Common myeloid progenitor, CD34-positive (primary cell): ENCODE measurements around the gene SLMAP.
"Not testable (repeated sequence)": the region's sequence is repeated elsewhere in the genome, so short reads cannot be mapped to it uniquely, and the experiment has no call there.

ENCODE experiments used
- CTCF ChIA-PET: fragments of 350-600 bp; sonication (Branson Sonifier 250); formaldehyde crosslinking; loops from one replicate; lab custom pipeline; 2021; ENCODE audit warnings: antibody characterized with exemption; lab: Charles Lee
- POLR2A ChIA-PET: fragments of 350-600 bp; sonication (Branson Sonifier 250); formaldehyde crosslinking; loops from one replicate; lab custom pipeline; 2021; ENCODE audit warnings: antibody characterized with exemption; lab: Charles Lee
- DNase-seq, 3 donors: peaks; one replicate each; pipeline versions ENCODE4 v3.0.0 to v3.0.0-alpha.2; 2013
- H3K27ac ChIP-seq, 2 experiments: 1 replicate in 1 of 2; 2 replicates in 1 of 2; pipeline ENCODE4 v1.7.0; 2013; ENCODE audit warnings: inconsistent platforms in 2 of 2, low read length in 2 of 2, mild to moderate bottlenecking in 2 of 2, low read depth in 1 of 2, moderate library complexity in 1 of 2; ENCODE audit not compliant: severe bottlenecking in 2 of 2, insufficient read depth in 1 of 2, poor library complexity in 1 of 2
- H3K27me3 ChIP-seq, 5 experiments: replicated peaks in 2 of 5; 1 replicate in 3 of 5; 2 replicates in 2 of 5; pipeline versions ENCODE4 v1.6.1 to v1.7.0; 2013; ENCODE audit warnings: low read length in 4 of 5, mild to moderate bottlenecking in 2 of 5, moderate library complexity in 2 of 5, inconsistent platforms in 1 of 5; ENCODE audit not compliant: insufficient read depth in 5 of 5, control insufficient read depth in 4 of 5
- H3K36me3 ChIP-seq, 4 experiments: 1 replicate in 2 of 4; 2 replicates in 2 of 4; pipeline versions ENCODE4 v1.6.1 to v1.7.0; 2013; ENCODE audit warnings: low read length in 3 of 4, control low read depth in 1 of 4, mild to moderate bottlenecking in 1 of 4; ENCODE audit not compliant: control insufficient read depth in 4 of 4, insufficient read depth in 4 of 4
- H3K4me1 ChIP-seq, 4 experiments: 1 replicate in 3 of 4; 2 replicates in 1 of 4; pipeline versions ENCODE4 v1.6.1 to v1.7.1; 2013; ENCODE audit warnings: low read length in 3 of 4, mild to moderate bottlenecking in 3 of 4, control low read depth in 1 of 4, inconsistent platforms in 1 of 4, moderate library complexity in 1 of 4; ENCODE audit not compliant: control insufficient read depth in 4 of 4, insufficient read depth in 4 of 4; ENCODE audit errors: control extremely low read depth in 1 of 4
- H3K4me3 ChIP-seq, 7 experiments: 1 replicate in 4 of 7; 2 replicates in 3 of 7; pipeline versions ENCODE4 v1.5.1 to v1.7.0; 2013; ENCODE audit warnings: mild to moderate bottlenecking in 7 of 7, low read length in 6 of 7, moderate library complexity in 6 of 7, inconsistent platforms in 2 of 7, low read depth in 2 of 7, control low read depth in 1 of 7; ENCODE audit not compliant: insufficient read depth in 4 of 7, control insufficient read depth in 1 of 7; ENCODE audit errors: extremely low read depth in 1 of 7
- H3K9me3 ChIP-seq, 5 experiments: 1 replicate in 4 of 5; 2 replicates in 1 of 5; pipeline versions ENCODE4 v1.6.1 to v1.7.1; 2013; ENCODE audit warnings: low read length in 4 of 5, mild to moderate bottlenecking in 2 of 5, inconsistent platforms in 1 of 5, low read depth in 1 of 5, moderate library complexity in 1 of 5; ENCODE audit not compliant: control insufficient read depth in 4 of 5, insufficient read depth in 2 of 5; ENCODE audit errors: control extremely low read depth in 1 of 5
- WGBS: methylation state at CpG from one replicate; pipeline ENCODE4 v1.1.5; 2013; ENCODE audit not compliant: insufficient coverage; 5-methylcytosine and 5-hydroxymethylcytosine counted together

The SLMAP gene

GRCh38 chr3:57797701-57798487 is 41.8 kb downstream of the SLMAP start:
- Histone ChIP-seq H3K27me3 (no peaks in the 10 kb centered on the region), H3K9me3 (no peaks in the 10 kb centered on the region), H3K36me3 (no peaks in the 10 kb centered on the region), H3K27ac (no peak overlapping the region), H3K4me3 (no peak overlapping the region), H3K4me1 (peaks cover 2 to 17% (median 10%) of the 10 kb centered on the region in 4 experiments)
- ChIA-PET CTCF (interaction anchor here (0.7 to 1.7 kb wide), 6 partner anchors 11 to 27 kb away, joined by 3 to 7 read pairs (median 3); no protein-coding TSS in a partner anchor), POLR2A (no interaction called here)
- DNase-seq: no peak
- 88% methylated on average over 1 of the region's 3 CpGs for WGBS

- Histone ChIP-seq H3K27ac (no peak overlapping the region), H3K36me3 (no peaks in the 10 kb centered on the region), H3K4me1 (peaks cover 0 to 11% (median 5%) of the 10 kb centered on the region in 4 experiments), H3K27me3 (no peaks in the 10 kb centered on the region), H3K9me3 (no peaks in the 10 kb centered on the region), H3K4me3 (peak overlapping the region in 2 of 7 experiments; percentile 16 to 50)
- peak in 2 of 3 donors; percentile 75 for DNase-seq
- POLR2A ChIA-PET: no interaction called here
- 92% methylated on average over 1 of the region's 3 CpGs for WGBS
- CTCF ChIA-PET: no interaction called here
Observed at GRCh38 chr3:57803647-57804081, 47.6 kb downstream of the SLMAP start.

- Histone ChIP-seq H3K4me1 (peaks cover 0 to 11% (median 5%) of the 10 kb centered on the region in 4 experiments), H3K27ac (no peak overlapping the region), H3K27me3 (no peaks in the 10 kb centered on the region), H3K4me3 (no peak overlapping the region), H3K36me3 (peaks cover 0 to 2% (median 0%) of the 10 kb centered on the region in 4 experiments), H3K9me3 (peaks cover 0 to 3% (median 0%) of the 10 kb centered on the region in 5 experiments)
- ChIA-PET CTCF (no interaction called here), POLR2A (no interaction called here)
- WGBS: 100% methylated on average over 1 of the region's 1 CpG
- no peak for DNase-seq
Observed at GRCh38 chr3:57805266-57805665, 49.2 kb downstream of the SLMAP start.

GRCh38 chr3:57805674-57806073 is 49.6 kb downstream of the SLMAP start:
- Histone ChIP-seq H3K4me1 (peaks cover 0 to 11% (median 5%) of the 10 kb centered on the region in 4 experiments), H3K36me3 (peaks cover 0 to 2% (median 0%) of the 10 kb centered on the region in 4 experiments), H3K27me3 (no peaks in the 10 kb centered on the region), H3K4me3 (no peak overlapping the region), H3K27ac (no peak overlapping the region), H3K9me3 (peaks cover 0 to 3% (median 0%) of the 10 kb centered on the region in 5 experiments)
- DNase-seq: peak in 2 of 3 donors; percentile 52 to 63
- CTCF ChIA-PET: no interaction called here
- POLR2A ChIA-PET: no interaction called here
- no CpG with 5 or more reads among the region's 1 CpG for WGBS

- H3K4me3 ChIP-seq, H3K27ac ChIP-seq, H3K9me3 ChIP-seq, POLR2A ChIA-PET, CTCF ChIA-PET, DNase-seq, H3K36me3 ChIP-seq, H3K27me3 ChIP-seq: not testable (repeated sequence)
- peaks cover 0 to 11% (median 5%) of the 10 kb centered on the region in 4 experiments for H3K4me1 ChIP-seq
- 100% methylated on average over 2 of the region's 5 CpGs for WGBS
Observed at GRCh38 chr3:57806195-57806594, 50.1 kb downstream of the SLMAP start.

- Histone ChIP-seq H3K27me3 (no peaks in the 10 kb centered on the region), H3K9me3 (peaks cover 0 to 13% (median 0%) of the 10 kb centered on the region in 5 experiments), H3K4me1 (peaks cover 0 to 2% (median 0%) of the 10 kb centered on the region in 4 experiments), H3K36me3 (peaks cover 0 to 4% (median 1%) of the 10 kb centered on the region in 4 experiments), H3K4me3 (no peak overlapping the region), H3K27ac (no peak overlapping the region)
- no peak for DNase-seq
- POLR2A ChIA-PET: no interaction called here
- CTCF ChIA-PET: interaction anchor here (0.6 to 1.2 kb wide), 4 partner anchors 9 to 164 kb away, joined by 3 read pairs; no protein-coding TSS in a partner anchor
- WGBS: 98% methylated on average over 7 of the region's 8 CpGs
Observed at GRCh38 chr3:57808961-57809608, 53.0 kb downstream of the SLMAP start.
